ENCODE measurements around the gene SLC16A8.
"Not testable (repeated sequence)": the region's sequence is repeated elsewhere in the genome, so short reads cannot be mapped to it uniquely, and the experiment has no call there.

Gene SLC16A8

GRCh38 chr22:38051261-38051660 lies 32.7 kb downstream of the SLC16A8 start:
- DNase-seq (ENCODE audit: insufficient read length, low spot score) (no peak), FAIRE-seq (no peak)

GRCh38 chr22:38050720-38051119 lies 33.3 kb downstream of the SLC16A8 start:
- no peak for DNase-seq (ENCODE audit: insufficient read length, low spot score)
- no peak for FAIRE-seq

GRCh38 chr22:38049812-38050619 lies 34.0 kb downstream of the SLC16A8 start:
- no peak for DNase-seq (ENCODE audit: insufficient read length, low spot score)
- no peak for FAIRE-seq

DNA sequence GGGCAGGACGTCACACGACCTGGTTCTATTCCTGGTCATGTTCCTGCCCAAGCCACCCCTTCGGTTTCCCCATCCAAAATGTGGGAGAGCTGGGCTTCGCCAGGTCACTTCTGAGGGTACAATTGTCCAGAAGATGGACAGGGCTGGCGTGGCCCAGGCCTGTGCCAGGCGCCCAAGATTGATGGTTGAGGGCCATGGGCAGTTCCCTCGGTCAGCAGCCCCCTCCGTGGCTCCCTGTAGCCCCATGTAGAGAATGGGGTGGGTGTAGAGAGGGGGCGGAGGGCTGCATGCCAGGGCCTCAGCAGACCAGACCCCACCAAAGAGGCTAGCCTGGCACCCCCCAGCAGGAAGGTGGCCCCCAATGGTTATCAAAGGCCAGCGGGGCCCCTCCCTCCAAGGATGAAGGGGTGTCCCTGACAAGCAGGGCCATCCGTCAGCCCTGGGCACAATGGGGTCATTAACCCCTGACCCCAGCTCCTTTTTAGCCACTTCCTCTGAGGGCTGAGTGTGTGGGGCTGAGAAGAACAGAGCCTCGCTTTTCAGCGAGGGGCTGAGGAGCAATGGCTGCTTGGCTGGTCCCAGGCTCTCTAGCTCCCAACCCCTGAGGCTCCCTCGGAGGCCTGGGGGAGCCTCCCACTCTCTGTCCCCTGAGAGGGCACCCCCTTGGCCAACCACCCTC lies 37.8 kb downstream of the SLC16A8 start:
- FAIRE-seq: no peak

DNA sequence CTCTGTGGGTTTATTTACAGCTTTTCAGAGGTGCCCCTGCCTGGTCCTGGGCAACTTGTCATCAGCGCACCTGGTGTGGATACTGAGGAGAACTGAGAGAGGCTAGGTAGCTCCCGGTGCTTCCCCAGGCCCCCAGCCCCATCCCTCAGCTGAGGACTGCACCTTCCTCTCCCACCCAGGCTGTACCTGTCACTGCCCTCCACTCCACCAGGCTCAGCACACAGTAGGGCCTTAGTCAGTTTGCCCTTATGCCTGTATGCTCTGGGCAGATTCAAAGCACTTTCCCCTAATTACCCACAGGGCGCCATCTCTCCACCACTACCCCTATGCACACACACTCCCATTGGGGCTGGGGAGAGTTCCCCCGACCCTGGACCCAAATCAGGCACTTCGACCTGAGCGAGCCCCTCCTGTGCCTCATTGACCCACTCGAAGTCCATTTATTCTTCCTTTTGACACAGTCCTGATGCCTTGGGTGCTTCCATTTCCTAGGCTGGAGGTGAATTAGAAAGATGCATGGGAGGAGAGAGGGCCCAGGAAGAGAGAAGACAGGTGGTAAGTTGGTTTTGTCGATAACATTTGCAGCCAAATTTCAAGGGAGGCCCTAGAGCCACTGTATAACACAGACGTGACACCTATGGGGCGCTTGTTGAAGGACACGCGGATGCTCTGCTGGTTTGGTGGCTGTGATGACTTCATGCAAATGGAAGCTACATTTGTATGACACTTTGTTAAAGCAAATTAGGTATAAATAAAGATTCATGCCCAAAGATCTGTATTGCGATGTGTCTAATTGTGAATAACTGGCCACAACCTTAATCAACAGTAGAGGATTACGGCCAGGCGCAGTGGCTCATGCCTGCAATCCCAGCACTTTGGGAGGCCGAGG lies 40.6 kb downstream of the SLC16A8 start:
- no peak for DNase-seq (ENCODE audit: insufficient read length, low spot score)
- FAIRE-seq: no peak

More for the DNA sequence above, 37.8 kb downstream of the SLC16A8 start:
- DNase-seq (ENCODE audit: insufficient read length, low spot score): no peak

- DNase-seq (ENCODE audit: insufficient read length, low spot score) (no peak), FAIRE-seq (no peak)
These were observed 41.5 kb downstream of the SLC16A8 start for GRCh38 chr22:38042488-38042790.

DNA sequence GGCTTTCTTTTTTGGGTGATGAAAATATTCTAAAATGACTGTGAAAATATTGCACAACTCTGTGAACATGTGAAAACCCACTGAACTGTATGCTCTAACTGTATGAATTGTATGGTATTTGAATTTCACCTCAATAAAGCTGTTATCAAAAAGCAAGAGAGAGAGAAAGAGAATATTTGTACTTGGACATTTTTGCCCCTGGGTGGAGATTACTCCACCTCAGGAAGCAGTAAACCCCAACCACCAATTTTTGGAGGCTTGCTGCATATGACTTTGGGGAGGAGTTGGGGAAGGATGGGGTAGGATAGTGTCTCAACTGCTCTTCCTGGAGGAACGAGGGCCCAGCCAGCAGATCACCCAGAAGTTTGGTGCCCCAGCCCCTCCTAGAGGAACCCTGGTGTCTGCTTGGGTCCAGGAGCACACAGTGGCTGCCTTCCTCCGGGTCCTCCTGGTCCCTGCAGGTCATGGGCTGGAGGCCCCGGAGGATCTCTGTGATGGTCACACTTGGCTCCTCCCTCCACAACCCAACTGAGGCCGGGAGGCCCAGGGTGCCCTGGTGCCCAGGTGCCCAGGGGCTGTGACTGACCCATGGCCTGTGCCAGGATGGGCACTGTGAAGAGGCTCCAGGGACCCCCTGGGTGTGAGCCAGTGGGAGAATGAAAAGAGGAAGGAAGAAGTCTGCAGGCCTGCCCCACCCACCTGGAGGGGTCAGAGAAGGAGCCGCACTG lies 42.1 kb downstream of the SLC16A8 start:
- DNase-seq (ENCODE audit: insufficient read length, low spot score) (no peak), FAIRE-seq (no peak)

DNA sequence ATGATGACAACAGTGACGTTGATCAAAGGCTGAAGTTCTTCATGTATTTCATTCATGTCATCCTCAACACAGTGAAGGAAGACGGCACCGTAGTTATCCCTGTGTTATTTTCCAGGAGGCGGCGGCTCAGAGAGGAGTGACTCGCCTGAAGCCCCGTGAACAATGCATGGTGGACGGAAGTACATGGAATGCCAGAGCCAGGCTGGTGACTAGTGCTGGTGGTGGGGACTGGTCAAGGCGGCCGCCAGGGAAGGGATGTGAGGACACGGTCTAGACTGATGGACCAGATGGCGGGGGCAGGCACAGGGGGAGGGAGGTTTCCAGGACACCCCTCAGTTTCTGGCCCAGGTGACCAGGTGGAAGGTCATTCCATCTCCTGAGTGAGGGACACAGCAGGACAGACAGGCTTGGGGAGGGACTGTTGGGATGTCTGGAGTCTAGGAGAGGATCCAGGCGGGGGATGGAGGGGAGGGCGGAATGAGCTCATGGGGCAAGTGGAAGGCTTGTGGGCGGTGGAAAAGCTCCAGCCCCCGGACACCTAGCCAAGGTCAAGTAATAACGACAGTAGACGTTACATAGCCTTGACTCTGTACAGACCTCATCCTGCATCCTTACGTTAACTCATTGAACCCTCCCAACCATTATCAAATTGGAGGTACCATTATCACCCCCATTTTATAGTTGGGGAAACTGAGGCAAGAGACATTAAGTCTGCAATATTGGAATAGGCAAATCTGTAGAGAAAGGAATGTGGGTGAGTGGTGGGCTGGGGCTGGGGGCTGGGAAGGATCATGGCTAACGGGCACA lies 42.8 kb downstream of the SLC16A8 start:
- FAIRE-seq (no peak), DNase-seq (ENCODE audit: insufficient read length, low spot score) (no peak)

DNA sequence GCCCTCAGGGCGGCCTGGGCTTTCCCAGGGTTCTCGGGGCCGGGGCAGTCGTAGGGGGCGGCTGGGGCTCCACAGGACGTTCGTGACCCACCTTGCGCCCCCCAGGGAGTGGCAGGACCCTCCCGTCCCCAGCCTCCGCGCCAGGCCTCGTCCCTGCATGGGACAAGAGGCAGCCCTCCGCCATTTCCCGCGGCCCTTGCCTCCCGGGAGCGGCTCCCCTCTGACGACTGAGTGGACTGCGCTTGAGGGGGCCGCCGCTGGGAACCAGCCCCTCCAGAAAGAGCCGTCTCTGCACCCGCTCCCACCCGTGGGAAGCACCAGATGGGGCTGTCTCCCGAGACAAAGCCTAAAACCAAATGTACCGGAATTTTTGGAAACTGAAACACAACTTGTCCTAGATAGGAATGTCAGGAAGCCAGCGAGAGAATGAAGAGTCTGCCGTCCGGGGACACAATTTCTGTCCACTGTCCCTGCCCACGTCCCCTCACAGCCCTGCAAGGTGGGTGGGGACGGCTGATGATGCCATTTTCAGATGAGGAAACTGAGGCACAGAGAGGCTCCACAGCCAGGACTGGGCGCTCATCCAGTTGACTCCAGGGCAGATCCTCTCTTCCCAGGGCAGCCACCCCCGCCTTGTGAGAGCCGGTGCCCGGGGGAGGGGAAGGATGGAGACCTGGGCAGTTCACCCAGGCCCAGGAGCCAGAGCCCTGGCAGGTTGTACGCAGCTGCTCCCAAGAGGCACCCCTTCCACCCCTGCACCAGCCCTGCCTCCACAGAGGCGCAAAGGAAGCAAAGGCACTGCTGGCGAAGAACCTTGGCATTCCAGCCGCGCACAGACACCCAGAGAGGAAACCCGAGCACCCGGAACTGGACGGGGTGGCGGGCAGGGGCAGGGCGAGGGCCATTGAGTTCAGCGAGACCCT lies 44.8 kb downstream of the SLC16A8 start:
- FAIRE-seq: no peak

DNA sequence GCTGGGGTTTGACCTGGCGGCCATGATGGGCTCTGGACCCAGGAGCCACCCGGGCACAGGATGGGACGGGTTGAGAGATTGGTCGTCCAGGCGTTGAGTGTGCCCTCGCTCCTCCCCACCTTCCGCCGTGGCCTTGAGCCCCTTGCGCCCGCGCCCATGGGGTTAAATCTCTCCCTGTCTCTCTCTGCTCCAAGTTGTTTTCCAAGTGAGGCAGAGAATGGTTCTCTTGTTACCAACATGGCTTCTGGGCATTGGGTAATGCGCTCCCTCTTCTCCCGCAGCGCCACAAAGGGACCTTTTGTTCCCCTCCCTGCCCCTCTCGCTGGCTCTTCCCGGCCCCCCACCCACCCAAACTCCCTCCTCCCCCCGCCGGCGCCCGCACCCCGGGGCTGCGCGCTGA lies 45.6 kb downstream of the SLC16A8 start:
- FAIRE-seq: no peak

More for the DNA sequence above, 44.8 kb downstream of the SLC16A8 start:
- DNase-seq (ENCODE audit: insufficient read length, low spot score): no peak

DNA sequence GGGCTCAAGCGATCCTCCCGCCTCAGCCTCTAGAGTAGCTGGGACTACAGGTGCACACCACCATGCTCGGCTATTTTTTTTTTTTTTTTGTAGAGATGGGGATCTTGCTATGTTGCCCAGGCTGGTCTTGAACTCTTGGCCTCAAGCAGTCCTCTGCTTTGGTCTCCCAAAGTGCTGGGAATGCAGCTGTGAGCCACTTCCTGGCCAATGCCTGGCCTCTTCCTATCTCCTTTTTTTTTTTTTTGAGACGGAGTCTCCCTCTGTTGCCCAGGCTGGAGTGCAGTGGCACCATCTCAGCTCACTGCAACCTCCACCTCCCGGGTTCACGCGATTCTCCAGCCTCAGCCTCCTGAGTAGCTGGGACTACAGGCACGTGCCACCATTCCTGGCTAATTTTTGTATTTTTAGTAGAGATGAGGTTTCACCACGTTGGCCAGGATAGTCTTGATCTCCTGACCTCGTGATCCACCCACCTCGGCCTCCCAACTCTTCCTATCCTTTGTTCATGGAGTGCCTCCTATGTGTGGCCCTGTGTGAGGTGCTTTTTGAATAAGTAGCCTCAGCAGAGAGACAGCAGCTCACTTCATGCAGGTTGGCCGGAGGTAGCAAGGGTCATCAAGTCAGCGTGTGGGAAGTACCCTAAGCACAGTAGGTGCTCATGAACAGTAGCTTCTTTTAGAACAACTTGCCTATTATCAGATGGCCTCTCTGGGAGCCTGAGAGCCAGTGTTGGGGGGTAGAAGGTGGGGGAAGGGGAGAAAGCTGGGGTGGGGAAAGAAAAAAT lies 46.4 kb downstream of the SLC16A8 start:
- FAIRE-seq; DNase-seq (ENCODE audit: insufficient read length, low spot score): not testable (repeated sequence)

More for the DNA sequence above, 45.6 kb downstream of the SLC16A8 start:
- DNase-seq (ENCODE audit: insufficient read length, low spot score): no peak

DNA sequence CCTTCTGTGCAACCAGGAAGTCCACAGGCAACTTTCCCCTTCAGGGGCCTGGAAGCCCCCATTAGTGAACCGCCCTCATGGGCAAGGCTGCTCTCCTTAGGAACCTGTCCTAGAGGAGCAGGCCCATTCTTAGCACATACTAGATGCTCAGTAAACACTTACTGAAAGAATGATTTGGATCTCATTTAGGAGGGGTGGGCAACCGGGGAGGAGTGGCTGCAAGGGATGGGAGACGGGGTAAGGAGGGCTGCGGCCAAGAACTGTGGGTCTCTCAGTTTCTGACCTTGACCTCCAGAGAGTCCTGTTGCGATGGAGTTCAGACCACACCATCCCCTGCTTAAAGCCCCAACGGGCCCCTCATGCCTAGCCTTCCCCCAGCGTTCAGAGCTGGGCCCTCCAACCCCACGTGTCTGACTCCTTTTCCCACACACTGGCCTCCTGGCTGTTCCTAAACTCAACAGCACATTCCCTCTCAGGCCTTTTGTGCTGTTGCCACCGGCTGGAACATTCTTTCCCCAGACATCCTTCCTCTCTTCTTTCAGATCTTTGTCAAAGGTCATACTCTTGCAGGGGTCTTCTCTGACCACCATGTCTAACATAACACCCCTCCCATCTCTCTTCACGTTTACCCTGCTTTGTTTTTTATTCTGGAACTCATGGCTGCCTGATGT lies 47.5 kb downstream of the SLC16A8 start:
- FAIRE-seq (no peak), DNase-seq (ENCODE audit: insufficient read length, low spot score) (no peak)

GRCh38 chr22:38035530-38035885 lies 48.5 kb downstream of the SLC16A8 start:
- DNase-seq (ENCODE audit: insufficient read length, low spot score): no peak
- FAIRE-seq: no peak

DNA sequence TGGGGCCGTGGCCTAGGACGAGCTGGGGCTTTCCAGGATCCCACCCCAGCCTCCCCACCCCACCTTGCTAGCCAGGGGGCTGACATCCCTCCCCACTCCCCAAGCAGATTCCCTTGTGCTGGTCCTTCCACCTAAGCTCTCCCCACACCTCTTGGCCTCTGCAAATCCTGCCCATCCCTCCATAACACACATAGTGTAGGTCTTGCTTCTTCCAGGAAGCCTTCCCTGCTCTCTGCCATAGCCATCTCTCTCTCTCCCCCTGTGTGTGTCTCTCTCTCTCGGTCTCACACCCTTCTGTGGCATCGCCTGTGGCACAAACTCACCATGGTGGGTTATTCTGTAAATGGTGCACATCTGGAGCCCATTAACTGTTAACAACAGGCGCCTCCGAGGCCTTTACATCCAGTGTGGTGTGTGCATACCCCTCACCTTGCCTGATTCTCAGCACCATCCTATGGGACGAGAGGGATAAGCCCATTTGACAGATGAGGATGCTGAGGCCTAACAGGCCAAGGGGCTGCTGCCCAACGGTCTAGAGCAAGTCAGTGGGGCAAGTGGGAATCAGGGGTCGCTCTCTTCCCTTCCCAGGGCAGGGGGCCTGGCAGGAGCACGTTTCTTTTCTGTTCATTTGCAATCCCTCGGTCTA lies 49.0 kb downstream of the SLC16A8 start:
- DNase-seq (ENCODE audit: insufficient read length, low spot score) (no peak), FAIRE-seq (no peak)

GRCh38 chr22:38034278-38034882 lies 49.6 kb downstream of the SLC16A8 start:
- DNase-seq (ENCODE audit: insufficient read length, low spot score) (no peak), FAIRE-seq (no peak)

GRCh38 chr22:38033522-38034277 lies 50.3 kb downstream of the SLC16A8 start:
- no peak for DNase-seq (ENCODE audit: insufficient read length, low spot score)
- FAIRE-seq: no peak
